HG03342 (cell line): ENCODE measurements around the gene KLF2.
"Not testable (repeated sequence)": the region's sequence is repeated elsewhere in the genome, so short reads cannot be mapped to it uniquely, and the experiment has no call there.

Experiments used
- ATAC-seq: cut with Tn5 transposase; IDR thresholded peaks from one replicate; pipeline ENCODE4 v1.9.1; 2021; ENCODE audit warnings: mild to moderate bottlenecking, moderate library complexity; ENCODE audit not compliant: unreplicated experiment

Gene KLF2

GRCh38 chr19:16336571-16336970 is 11.9 kb downstream of the KLF2 start:
- ATAC-seq: no peak

GRCh38 chr19:16337809-16338469 is 13.3 kb downstream of the KLF2 start:
- ATAC-seq: no peak

DNA sequence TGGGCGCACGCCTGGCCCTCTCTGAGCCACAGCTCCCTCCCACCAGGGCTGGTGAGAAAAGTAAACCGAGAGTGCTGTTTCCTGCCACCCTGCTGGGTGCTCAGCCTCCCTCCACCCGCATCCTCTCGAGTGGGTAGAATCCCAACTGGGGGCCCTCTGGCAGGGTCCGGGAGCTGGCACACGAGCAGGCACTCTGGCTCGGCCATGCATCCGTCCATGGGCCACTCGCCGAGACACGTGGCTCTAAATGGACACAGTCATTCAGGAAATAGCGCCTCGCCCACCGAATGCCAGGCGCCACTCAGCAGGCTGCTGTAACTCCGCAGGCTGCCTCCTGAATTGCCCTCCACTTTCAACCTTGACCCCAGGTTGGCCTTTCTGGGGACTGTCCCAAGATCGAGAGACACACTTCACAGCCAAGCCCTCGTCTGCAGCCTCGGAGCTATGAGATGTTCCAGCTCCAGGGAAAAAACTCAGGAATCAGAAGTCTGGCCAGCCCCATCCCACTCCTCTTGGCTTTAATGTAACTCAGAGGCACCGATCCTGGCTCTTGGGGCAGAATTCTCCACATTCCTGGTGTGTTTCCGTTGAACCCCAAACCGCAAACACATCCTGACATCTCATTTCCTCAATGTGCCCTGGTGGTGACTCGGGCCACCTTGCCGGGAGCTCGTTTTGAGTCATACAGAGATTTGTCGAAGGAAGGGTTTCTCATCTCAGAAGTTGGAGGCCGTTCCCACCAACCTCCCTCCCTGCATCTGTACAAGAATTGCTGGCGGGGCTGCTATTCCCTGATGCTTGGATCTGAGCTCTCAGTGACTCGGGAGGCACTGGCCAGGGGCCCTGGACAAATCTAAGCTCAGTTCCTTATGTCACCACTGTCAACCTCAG is 14.1 kb downstream of the KLF2 start:
- no peak for ATAC-seq

GRCh38 chr19:16339361-16339725 is 14.7 kb downstream of the KLF2 start:
- no peak for ATAC-seq

DNA sequence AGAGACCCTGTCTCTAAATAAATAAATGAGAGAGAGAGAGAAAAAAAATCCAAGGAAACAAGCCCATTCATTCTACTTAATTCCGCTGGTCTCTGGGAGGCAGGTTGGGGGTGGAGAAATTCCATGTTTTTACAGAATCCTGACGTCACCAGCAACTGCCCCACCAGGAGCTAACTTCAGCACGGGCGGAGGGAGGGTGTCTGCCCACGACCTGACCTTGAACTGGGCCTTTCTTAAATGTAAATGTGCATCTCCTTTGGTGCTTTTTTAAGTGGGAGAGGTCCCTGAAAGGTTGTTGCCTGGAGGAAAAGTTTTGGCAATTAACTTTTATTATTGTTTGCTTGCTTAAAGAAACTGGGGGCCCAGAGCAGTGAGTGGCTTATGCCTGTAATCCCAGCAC is 15.5 kb downstream of the KLF2 start:
- ATAC-seq: no peak

DNA sequence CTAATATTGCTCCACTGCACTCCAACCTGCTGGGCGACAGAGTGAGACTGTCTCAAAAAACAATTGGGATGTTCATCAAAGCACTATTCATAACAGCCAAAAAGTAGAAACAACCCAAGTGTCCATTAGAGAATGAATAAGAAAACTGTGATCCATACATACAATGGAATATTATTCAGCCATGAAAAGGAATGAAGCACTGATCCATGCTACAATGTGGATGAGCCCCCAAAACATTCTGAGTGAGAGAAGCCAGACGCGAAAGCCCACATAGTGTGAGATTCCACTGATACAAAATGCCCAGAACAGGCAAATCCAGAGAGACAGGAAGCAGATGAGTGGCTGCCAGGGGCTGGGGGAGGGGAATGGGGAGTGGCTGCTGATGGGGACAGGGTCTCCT is 16.0 kb downstream of the KLF2 start:
- no peak for ATAC-seq

- peak; percentile 55 for ATAC-seq
Observed at GRCh38 chr19:16342002-16342715, 17.5 kb downstream of the KLF2 start.

- no peak for ATAC-seq
Observed at GRCh38 chr19:16343156-16343555, 18.5 kb downstream of the KLF2 start.

- ATAC-seq: no peak
Observed at GRCh38 chr19:16345457-16345856, 20.8 kb downstream of the KLF2 start.

- not testable (repeated sequence) for ATAC-seq
Observed at GRCh38 chr19:16347099-16347498, 22.5 kb downstream of the KLF2 start.

GRCh38 chr19:16347706-16348105 is 23.1 kb downstream of the KLF2 start:
- no peak for ATAC-seq

GRCh38 chr19:16349551-16350152 is 25.0 kb downstream of the KLF2 start:
- no peak for ATAC-seq

DNA sequence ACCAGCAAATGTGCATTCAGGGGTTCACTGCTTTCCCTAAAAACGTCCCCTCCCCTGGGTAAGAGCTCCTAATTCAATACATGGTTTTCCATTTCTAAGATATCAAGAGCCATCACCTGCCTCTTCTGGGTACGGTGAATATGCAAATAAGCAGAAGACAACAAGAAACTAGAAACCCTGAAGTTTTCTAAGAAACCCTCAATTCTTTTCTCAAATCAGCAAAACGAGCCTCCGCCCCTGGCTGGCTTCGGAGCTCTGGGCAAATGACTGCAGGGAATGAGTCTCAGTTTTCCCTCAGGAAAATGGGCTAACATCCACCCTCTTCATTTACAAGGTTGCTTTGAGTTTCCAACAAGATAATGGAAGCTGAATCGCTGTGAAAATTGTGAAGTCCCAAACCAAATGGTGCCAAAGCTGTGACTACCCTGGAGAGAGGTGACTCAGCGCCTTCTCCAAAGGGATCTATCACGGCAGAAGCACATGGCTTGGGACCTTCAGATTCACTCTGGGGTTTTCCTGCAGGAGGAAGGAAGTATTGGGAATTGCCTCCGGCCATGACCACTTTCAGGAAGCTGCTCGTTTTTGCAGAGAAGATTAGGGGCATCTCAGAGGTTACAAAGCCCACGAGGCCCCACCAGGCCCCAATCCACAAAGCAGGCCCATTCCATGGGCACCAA is 26.6 kb downstream of the KLF2 start:
- no peak for ATAC-seq

DNA sequence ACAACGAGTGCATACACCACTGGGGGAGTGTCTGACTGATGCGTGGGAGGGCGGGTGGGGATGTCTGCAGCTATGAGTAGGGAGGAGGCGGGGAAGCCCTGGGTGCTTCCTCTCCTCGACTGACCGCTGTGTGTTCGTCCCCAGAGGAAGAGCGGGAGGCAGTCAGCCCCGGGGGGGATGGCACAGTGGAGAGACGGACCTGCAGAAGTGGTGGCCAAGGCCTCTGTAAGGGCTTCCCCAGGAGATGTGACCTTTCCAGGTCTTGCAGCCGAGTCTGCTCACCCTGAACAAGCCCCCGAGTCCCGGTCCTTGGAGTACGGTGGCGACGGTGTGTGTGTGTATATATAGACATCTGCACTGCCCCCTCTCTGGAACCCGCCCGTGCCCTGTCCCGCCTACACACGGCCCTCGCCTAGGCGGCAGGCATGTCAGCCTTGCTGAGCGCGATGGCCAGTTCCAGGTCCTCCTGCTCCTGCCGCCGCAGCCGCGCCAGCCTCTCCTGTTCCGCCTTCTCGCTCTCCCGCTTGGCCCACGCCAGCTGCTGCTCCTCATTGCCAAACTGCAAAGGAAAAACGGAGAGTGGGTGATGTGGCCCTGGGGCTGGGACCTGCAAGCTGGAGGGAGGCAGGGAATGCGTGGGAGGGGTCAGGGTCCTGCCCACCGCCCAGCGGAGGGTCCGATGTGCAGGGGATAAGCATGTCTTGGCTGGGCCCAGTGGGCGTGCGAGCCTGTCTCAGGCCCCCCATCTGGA is 30.8 kb downstream of the KLF2 start:
- no peak for ATAC-seq

GRCh38 chr19:16358456-16358855 is 33.8 kb downstream of the KLF2 start:
- no peak for ATAC-seq

DNA sequence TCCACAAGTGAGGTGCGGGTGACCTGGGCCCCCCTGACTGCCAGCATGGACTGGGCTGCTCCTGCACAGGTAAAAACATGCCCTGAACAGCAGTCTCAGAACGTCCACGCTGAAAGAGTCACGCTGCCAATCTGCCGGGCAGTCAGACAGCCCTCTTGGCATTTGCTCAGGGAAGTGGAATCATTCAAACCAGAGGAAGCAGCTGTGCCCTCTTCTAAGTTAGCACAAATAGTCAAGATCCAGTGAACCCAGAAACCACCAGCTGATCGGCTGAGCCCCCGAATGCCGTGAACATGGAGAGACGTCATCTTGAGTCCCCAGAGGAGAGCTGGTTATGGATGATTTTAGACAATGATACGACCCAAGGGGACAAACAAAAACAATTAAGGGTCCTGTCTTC is 34.4 kb downstream of the KLF2 start:
- ATAC-seq: no peak

- ATAC-seq: no peak
Observed at GRCh38 chr19:16359964-16360363, 35.3 kb downstream of the KLF2 start.

DNA sequence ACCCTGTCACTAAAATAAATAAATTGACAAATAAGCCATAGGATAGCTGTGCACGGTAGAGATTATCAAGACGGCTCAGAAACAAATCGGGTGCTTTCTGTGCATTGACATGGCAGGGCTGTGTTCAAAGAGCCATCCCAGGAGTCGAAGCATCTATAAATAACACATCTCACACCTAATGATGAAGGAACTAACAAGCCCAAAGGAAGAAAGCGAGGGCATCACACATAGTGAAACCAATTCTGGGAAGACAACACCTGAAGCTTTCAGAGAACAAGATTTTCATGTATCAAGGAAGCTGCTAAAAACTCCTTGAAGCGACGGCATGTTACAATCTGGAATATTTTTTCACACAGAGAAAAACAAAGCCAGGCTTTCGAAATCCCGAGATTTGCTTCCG is 36.1 kb downstream of the KLF2 start:
- ATAC-seq: no peak

GRCh38 chr19:16361254-16361653 is 36.6 kb downstream of the KLF2 start:
- ATAC-seq: no peak

GRCh38 chr19:16361926-16362325 is 37.3 kb downstream of the KLF2 start:
- ATAC-seq: no peak
